GM13977 (cell line): ENCODE data around the gene OR10J1.

Source experiments
- DNase-seq: peaks from one replicate; pipeline ENCODE4 v3.0.0; 2012; ENCODE audit warnings: low spot score
- in situ Hi-C: fragments of 300-500 bp; cut with MboI; formaldehyde crosslinking; loops from one replicate; pipeline ENCODE4 v1.12.0; 2022; ENCODE audit warnings: low sequenced_read_pairs, low pct_unique_long_range_greater_than_20kb, mixed read lengths, inconsistent platforms; ENCODE audit not compliant: unreplicated experiment
- TF ChIP-seq, protein P1 (sequence below): IDR thresholded peaks from 2 replicates; pipeline ENCODE4 v1.5.1; 2012; ENCODE audit warnings: mild to moderate bottlenecking, control low read depth; ENCODE audit not compliant: insufficient read depth; ENCODE audit errors: extremely low read depth, missing control alignments

OR10J1 gene

DNA sequence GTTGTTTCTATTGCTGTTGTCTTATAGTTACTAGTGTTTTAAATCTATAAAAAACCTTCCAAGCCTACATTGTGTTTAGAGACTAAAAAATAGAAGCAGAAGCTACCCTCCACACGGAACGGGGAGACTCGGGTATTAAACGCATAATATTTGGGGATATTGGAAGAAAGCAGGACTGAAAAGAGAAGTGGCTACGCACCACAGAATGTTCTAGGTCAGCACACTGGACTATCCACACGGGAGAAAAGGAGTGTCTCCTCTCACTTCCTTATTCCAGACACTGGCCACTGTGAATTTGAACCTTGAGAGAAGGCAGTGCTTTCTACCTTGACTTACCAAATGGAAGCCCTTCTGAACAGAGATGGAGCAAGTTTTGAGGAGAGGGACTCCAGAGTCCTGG lies 8.5 kb upstream of the OR10J1 start:
- DNase-seq, result no peak
- in situ Hi-C loops, result no loop called here
- TF ChIP-seq, protein P1, sequence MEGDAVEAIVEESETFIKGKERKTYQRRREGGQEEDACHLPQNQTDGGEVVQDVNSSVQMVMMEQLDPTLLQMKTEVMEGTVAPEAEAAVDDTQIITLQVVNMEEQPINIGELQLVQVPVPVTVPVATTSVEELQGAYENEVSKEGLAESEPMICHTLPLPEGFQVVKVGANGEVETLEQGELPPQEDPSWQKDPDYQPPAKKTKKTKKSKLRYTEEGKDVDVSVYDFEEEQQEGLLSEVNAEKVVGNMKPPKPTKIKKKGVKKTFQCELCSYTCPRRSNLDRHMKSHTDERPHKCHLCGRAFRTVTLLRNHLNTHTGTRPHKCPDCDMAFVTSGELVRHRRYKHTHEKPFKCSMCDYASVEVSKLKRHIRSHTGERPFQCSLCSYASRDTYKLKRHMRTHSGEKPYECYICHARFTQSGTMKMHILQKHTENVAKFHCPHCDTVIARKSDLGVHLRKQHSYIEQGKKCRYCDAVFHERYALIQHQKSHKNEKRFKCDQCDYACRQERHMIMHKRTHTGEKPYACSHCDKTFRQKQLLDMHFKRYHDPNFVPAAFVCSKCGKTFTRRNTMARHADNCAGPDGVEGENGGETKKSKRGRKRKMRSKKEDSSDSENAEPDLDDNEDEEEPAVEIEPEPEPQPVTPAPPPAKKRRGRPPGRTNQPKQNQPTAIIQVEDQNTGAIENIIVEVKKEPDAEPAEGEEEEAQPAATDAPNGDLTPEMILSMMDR, result no peak

DNA sequence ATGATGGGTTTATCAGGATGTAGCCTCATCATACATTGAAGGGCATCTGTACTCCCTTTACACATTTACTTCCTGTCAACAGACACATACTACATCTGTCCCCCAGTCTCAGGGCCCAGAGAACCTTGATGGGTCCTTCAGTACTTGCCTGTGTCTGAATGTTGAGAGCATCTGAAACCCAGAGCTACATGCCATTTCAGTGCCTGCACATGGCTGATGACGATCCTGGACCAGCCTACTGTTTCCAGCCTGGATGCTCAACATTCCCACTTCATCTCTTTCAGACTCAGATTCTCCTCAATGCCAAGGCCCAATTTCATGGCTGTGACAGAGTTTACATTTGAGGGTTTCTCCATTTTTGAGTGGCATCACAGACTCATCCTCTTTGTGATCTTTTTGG lies 7.6 kb upstream of the OR10J1 start, which contains the start of gene OR10J4:
Gene OR10J4 (plus strand): TSS at position 301 of the 400 bp plus-strand sequence.
- in situ Hi-C loops, result no loop called here
- TF ChIP-seq, protein P1, result no peak
- DNase-seq, result no peak

DNA sequence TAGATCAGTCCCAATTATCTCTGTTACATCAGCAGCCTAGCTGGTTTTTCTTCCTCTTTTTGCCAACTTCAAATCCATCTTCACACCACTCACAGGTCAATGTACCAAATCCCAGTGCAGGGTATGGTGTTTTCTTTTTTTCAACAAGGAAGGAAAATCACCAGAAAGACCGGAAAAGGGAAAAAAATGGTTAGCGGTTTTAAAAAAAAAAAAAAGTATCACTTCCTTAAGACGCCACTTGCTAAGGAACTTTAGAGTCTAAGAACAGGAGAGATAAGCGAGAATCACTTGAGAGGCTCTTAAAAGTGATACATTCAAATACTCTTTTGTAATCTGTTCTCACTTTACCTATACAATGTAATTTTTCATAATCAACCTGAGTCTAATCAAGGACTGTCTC lies 3.1 kb upstream of the OR10J1 start:
- in situ Hi-C loops, result no loop called here
- TF ChIP-seq, protein P1, result no peak
- DNase-seq, result no peak

DNA sequence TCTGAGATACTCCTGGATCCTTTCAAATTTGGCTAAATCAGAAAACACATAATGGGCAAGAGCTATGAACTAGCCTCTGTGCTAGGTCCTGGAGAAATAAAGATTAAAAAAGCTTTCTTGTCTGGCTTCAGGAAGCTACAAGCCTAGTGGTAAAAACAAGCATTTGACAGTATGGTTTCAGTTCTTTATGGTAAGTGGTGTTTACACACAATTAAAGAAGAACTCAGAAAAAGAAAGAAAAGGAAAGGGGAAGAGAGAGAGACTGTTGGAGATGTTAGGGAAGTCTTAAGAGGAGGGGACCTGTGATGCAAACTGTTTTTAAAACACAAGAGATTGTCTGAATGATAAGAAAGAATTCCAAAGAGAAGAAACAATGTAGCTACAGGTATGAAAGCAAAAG lies 1.8 kb downstream of the OR10J1 start:
- in situ Hi-C loops, result no loop called here
- DNase-seq, result no peak
- TF ChIP-seq, protein P1, result no peak

DNA sequence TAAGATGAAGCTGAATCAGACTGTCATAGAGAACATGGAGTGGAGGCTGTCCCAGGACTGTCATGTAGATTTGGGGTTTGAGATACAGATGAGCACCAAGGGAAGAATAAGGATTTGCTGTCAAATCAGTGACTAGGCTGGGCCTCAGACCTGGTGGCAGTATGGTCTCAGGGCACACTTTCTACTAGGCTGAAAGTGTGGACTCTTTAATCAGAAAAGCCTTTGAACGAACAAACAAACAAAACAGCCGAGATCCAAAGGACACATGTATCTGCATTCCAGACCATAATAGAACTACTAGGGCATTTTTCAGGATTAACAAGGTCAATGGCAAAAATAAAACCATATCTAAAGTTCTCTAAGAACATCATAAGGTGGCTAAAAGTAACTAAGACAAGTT lies 2.9 kb downstream of the OR10J1 start:
- TF ChIP-seq, protein P1, result no peak
- in situ Hi-C loops, result no loop called here
- no peak for DNase-seq

DNA sequence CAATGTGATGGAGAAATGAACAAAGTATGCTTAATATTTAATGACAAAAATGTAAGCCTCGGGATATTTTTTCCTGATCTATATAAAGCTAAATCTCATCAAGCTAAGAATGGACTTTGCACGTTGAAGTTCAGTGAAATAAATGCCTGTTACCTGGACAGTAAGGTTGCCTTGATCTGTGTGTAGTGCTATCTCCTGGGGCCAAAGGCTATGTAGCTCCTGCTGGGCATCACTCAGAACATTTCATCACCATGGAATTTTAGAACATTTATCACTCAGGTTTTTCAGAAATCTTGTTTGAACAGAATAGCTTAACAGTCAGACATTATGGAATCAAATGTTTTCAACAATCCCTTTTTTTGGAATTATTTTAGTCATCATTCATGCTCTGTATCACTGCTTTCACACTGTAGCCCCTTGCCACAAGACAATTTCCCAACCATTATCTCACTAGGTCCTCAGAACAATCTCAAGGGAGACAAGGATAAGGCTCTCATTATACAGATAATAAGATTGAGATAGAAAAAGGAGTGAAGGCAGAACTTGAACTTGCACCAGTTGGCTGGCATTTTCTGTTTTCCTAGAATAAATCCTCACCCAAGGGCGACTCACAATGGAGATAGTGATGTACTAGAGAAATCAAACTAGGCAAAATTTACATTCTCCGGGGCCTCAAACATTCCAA lies 3.7 kb downstream of the OR10J1 start:
- DNase-seq, result no peak
- in situ Hi-C loops, result no loop called here
- TF ChIP-seq, protein P1, result no peak
